Left lung (tissue), 10 donors: ENCODE data around the gene PDE4DIP. TPM values are rescaled to one million over a fixed set of nuclear protein-coding genes. Genes with fewer than 3 reads are reported as not detected.
"Not testable (repeated sequence)": the region's sequence is repeated elsewhere in the genome, so short reads cannot be mapped to it uniquely, and the experiment has no call there.

ENCODE experiments used
- ATAC-seq: fragments of 200-7000 bp; cut with Tn5 transposase; one replicate; pipeline ENCODE4 v1.9.1; 2020; ENCODE audit warnings: moderate library complexity
- DNase-seq, 4 donors: peaks; one replicate each; pipeline ENCODE4 v3.0.0-alpha.2; 2013 to 2020
- H3K27ac ChIP-seq, 2 donors: fragments of 200-600 bp; sonication (generic) in 1 of 2; one replicate each; pipeline versions ENCODE4 v1.5.0 to v1.8.0; 2020 to 2021
- H3K27me3 ChIP-seq, 2 donors: fragments of 200-600 bp; sonication (generic) in 1 of 2; one replicate each; pipeline versions ENCODE4 v1.5.0 to v1.8.0; 2020 to 2021
- H3K36me3 ChIP-seq, 2 donors: fragments of 200-600 bp; sonication (generic) in 1 of 2; one replicate each; pipeline versions ENCODE4 v1.5.0 to v1.8.0; 2020 to 2021
- H3K4me1 ChIP-seq, 2 donors: fragments of 200-600 bp; one replicate each; pipeline ENCODE4 v1.8.0; 2021
- H3K4me3 ChIP-seq, 2 donors: fragments of 200-600 bp; sonication (generic) in 1 of 2; one replicate each; pipeline versions ENCODE4 v1.5.0 to v1.8.0; 2020 to 2021; ENCODE audit warnings: mild to moderate bottlenecking in 1 of 2
- H3K9me3 ChIP-seq, 2 donors: fragments of 200-600 bp; sonication (generic) in 1 of 2; one replicate each; pipeline versions ENCODE4 v1.5.0 to v1.8.0; 2020 to 2021
- intact Hi-C, 2 donors: fragments of 100-400 bp; cut with DNase I; formaldehyde crosslinking; loops; one replicate each; pipeline versions ENCODE4 v1.11.2 to v1.14.2; 2022
- polyA plus RNA-seq, 6 donors: library from polyadenylated mRNA; unstranded; fragments of 120-200 nt; gene quantifications; one replicate each; pipeline ENCODE4 v1.2.1, GENCODE V29; 2013; ENCODE audit not compliant: insufficient read length in 6 of 6
- total RNA-seq, 2 donors: library from RNA; stranded (reverse); fragmentation: NEBNext Ultra II Directional; extraction: Animal tissue kit (Norgen Biotek cat#: 25700); gene quantifications; one replicate each; pipeline ENCODE4 v1.2.1, GENCODE V29; 2021
- donor health status: DM: no; HTN: yes; CAD: no.
- donor health status: DM: no; HTN: no; CAD: no.

PDE4DIP gene
- total and polyA plus RNA-seq, 8 donors: 46.3 to 139 (median 61.5) TPM

- DNase-seq, H3K27me3 ChIP-seq, ATAC-seq, H3K4me3 ChIP-seq, H3K9me3 ChIP-seq, intact Hi-C loops, H3K36me3 ChIP-seq, H3K4me1 ChIP-seq, H3K27ac ChIP-seq: not testable (repeated sequence)
These were observed 169.3 kb downstream of the PDE4DIP start for GRCh38 chr1:149013513-149013912.

GRCh38 chr1:149015522-149015921 lies 171.3 kb downstream of the PDE4DIP start:
- ATAC-seq, H3K27me3 ChIP-seq, H3K36me3 ChIP-seq, H3K4me1 ChIP-seq, H3K4me3 ChIP-seq, H3K27ac ChIP-seq, H3K9me3 ChIP-seq, intact Hi-C loops, DNase-seq: not testable (repeated sequence)

GRCh38 chr1:149016626-149017025 lies 172.4 kb downstream of the PDE4DIP start:
- DNase-seq, H3K27ac ChIP-seq, H3K27me3 ChIP-seq, H3K36me3 ChIP-seq, H3K4me3 ChIP-seq, H3K9me3 ChIP-seq, ATAC-seq, H3K4me1 ChIP-seq, intact Hi-C loops: not testable (repeated sequence)

GRCh38 chr1:149018577-149018976 lies 174.3 kb downstream of the PDE4DIP start:
- H3K27me3 ChIP-seq, DNase-seq, ATAC-seq: not testable (repeated sequence)

GRCh38 chr1:149024327-149024726 lies 180.1 kb downstream of the PDE4DIP start:
- H3K27me3 ChIP-seq, H3K4me1 ChIP-seq, H3K4me3 ChIP-seq, DNase-seq, ATAC-seq, H3K9me3 ChIP-seq, intact Hi-C loops, H3K36me3 ChIP-seq, H3K27ac ChIP-seq: not testable (repeated sequence)

More at GRCh38 chr1:149018577-149018976, 174.3 kb downstream of the PDE4DIP start:
- H3K4me1 ChIP-seq, H3K9me3 ChIP-seq, H3K36me3 ChIP-seq, intact Hi-C loops, H3K27ac ChIP-seq, H3K4me3 ChIP-seq: not testable (repeated sequence)

- H3K27ac ChIP-seq, H3K36me3 ChIP-seq, intact Hi-C loops, DNase-seq, H3K4me3 ChIP-seq, ATAC-seq, H3K9me3 ChIP-seq, H3K27me3 ChIP-seq, H3K4me1 ChIP-seq: not testable (repeated sequence)
These were observed 189.7 kb downstream of the PDE4DIP start for GRCh38 chr1:149033916-149034315.

- H3K27ac ChIP-seq, H3K27me3 ChIP-seq, intact Hi-C loops, H3K9me3 ChIP-seq, H3K4me3 ChIP-seq, H3K36me3 ChIP-seq, DNase-seq, ATAC-seq, H3K4me1 ChIP-seq: not testable (repeated sequence)
These were observed 198.8 kb downstream of the PDE4DIP start for GRCh38 chr1:149043056-149043455.

GRCh38 chr1:149064611-149065010 lies 220.4 kb downstream of the PDE4DIP start:
- intact Hi-C loops, H3K9me3 ChIP-seq, ATAC-seq, H3K4me3 ChIP-seq, H3K36me3 ChIP-seq, DNase-seq, H3K27ac ChIP-seq, H3K27me3 ChIP-seq, H3K4me1 ChIP-seq: not testable (repeated sequence)

GRCh38 chr1:149075505-149076127 lies 231.4 kb downstream of the PDE4DIP start:
- H3K27me3 ChIP-seq, ATAC-seq, H3K27ac ChIP-seq, H3K4me1 ChIP-seq, H3K36me3 ChIP-seq, H3K9me3 ChIP-seq, H3K4me3 ChIP-seq, intact Hi-C loops, DNase-seq: not testable (repeated sequence)

Other genes starting within 250 kb of the PDE4DIP start
- 10 to 100 TPM; 16.8 to 18.5 TPM for gene NBPF14, start 248.4 kb upstream of the PDE4DIP start, total RNA-seq
- 10 to 100 TPM; 18.8 to 21.6 (median 19.6) TPM for gene NBPF14, start 248.4 kb upstream of the PDE4DIP start, polyA plus RNA-seq
- gene NUDT4B, start 95.7 kb upstream of the PDE4DIP start, total RNA-seq: 1 to 10 TPM in 1 of 2 donors, under 1 TPM in 1; 0.90 to 2.5 TPM
- gene NUDT4B, start 95.7 kb upstream of the PDE4DIP start, polyA plus RNA-seq: 1 to 10 TPM in 2 of 6 donors, under 1 TPM in 3, not detected in 1; 0.32 to 1.4 (median 0.74) TPM